HL-60 (cell line): ENCODE measurements around the gene L3MBTL4.

Experiments used
- DNase-seq, 2 experiments: peaks; one replicate each; pipeline ENCODE4 v3.0.0-alpha.2; 2010 to 2020; ENCODE audit warnings: low read depth in 1 of 2, low spot score in 1 of 2
- H3K27ac ChIP-seq: fragments of 250-450 bp; sonication (Bioruptor Pico); replicated peaks from 2 replicates; pipeline ENCODE4 v1.5.1; 2020; ENCODE audit warnings: mild to moderate bottlenecking, moderate library complexity
- H3K27me3 ChIP-seq: fragments of 250-450 bp; sonication (Bioruptor Pico); 2 replicates; pipeline ENCODE4 v1.5.1; 2021; ENCODE audit warnings: mild to moderate bottlenecking, moderate library complexity; ENCODE audit not compliant: insufficient read depth, poor library complexity, severe bottlenecking
- H3K4me3 ChIP-seq: replicated peaks from 2 replicates; pipeline ENCODE4 v1.5.1; 2011; ENCODE audit warnings: mild to moderate bottlenecking, control low read depth, low read length; ENCODE audit not compliant: insufficient read depth
- GABPA ChIP-seq: IDR thresholded peaks from 2 replicates; pipeline ENCODE4 v1.6.1; 2012; ENCODE audit warnings: low read depth
- POLR2AphosphoS5 ChIP-seq: IDR thresholded peaks from 2 replicates; pipeline ENCODE4 v1.6.1; 2012; ENCODE audit warnings: low read depth
- SPI1 ChIP-seq: IDR thresholded peaks from 2 replicates; pipeline ENCODE4 v1.6.1; 2012; ENCODE audit warnings: low read depth, mild to moderate bottlenecking, borderline replicate concordance
- TF ChIP-seq, protein P1 (sequence below): IDR thresholded peaks from 2 replicates; pipeline ENCODE4 v1.6.1; 2012; ENCODE audit warnings: low read depth; ENCODE audit not compliant: insufficient replicate concordance
- TF ChIP-seq, protein P2 (sequence below): IDR thresholded peaks from one replicate; pipeline ENCODE4 v1.5.1; 2011; ENCODE audit warnings: low read length, control low read depth, inconsistent platforms; ENCODE audit not compliant: insufficient read depth

L3MBTL4 gene

DNA sequence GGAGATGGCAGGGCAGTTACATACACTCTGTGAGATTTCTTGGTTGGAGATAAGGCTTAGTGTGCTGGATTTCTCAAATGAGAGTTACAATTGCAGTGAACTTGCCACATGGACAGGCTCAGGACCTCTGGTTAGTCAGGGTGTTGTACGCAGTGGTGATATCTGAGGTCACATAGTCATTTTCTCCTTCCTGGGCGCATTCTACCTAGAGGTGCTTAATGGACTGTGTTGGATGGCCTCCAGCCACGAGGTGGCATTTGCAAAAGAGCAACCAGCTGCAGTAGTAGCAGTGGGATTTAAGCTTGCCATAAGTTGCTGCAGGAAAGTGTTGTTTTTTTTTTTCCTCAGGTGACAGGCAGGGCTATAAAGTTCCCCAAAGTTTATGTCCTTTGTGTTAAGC lies 345.6 kb downstream of the L3MBTL4 start:
- DNase-seq: no peak
- no peaks in the 10 kb centered on the region for H3K27me3 ChIP-seq
- TF ChIP-seq, protein P1, sequence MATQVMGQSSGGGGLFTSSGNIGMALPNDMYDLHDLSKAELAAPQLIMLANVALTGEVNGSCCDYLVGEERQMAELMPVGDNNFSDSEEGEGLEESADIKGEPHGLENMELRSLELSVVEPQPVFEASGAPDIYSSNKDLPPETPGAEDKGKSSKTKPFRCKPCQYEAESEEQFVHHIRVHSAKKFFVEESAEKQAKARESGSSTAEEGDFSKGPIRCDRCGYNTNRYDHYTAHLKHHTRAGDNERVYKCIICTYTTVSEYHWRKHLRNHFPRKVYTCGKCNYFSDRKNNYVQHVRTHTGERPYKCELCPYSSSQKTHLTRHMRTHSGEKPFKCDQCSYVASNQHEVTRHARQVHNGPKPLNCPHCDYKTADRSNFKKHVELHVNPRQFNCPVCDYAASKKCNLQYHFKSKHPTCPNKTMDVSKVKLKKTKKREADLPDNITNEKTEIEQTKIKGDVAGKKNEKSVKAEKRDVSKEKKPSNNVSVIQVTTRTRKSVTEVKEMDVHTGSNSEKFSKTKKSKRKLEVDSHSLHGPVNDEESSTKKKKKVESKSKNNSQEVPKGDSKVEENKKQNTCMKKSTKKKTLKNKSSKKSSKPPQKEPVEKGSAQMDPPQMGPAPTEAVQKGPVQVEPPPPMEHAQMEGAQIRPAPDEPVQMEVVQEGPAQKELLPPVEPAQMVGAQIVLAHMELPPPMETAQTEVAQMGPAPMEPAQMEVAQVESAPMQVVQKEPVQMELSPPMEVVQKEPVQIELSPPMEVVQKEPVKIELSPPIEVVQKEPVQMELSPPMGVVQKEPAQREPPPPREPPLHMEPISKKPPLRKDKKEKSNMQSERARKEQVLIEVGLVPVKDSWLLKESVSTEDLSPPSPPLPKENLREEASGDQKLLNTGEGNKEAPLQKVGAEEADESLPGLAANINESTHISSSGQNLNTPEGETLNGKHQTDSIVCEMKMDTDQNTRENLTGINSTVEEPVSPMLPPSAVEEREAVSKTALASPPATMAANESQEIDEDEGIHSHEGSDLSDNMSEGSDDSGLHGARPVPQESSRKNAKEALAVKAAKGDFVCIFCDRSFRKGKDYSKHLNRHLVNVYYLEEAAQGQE: no peak
- TF ChIP-seq POLR2AphosphoS5: no peak
- TF ChIP-seq, protein P2, sequence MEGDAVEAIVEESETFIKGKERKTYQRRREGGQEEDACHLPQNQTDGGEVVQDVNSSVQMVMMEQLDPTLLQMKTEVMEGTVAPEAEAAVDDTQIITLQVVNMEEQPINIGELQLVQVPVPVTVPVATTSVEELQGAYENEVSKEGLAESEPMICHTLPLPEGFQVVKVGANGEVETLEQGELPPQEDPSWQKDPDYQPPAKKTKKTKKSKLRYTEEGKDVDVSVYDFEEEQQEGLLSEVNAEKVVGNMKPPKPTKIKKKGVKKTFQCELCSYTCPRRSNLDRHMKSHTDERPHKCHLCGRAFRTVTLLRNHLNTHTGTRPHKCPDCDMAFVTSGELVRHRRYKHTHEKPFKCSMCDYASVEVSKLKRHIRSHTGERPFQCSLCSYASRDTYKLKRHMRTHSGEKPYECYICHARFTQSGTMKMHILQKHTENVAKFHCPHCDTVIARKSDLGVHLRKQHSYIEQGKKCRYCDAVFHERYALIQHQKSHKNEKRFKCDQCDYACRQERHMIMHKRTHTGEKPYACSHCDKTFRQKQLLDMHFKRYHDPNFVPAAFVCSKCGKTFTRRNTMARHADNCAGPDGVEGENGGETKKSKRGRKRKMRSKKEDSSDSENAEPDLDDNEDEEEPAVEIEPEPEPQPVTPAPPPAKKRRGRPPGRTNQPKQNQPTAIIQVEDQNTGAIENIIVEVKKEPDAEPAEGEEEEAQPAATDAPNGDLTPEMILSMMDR: no peak
- TF ChIP-seq SPI1: no peak
- no peak for TF ChIP-seq GABPA
- H3K4me3 ChIP-seq: no peak overlapping the region
- H3K27ac ChIP-seq: no peak overlapping the region

DNA sequence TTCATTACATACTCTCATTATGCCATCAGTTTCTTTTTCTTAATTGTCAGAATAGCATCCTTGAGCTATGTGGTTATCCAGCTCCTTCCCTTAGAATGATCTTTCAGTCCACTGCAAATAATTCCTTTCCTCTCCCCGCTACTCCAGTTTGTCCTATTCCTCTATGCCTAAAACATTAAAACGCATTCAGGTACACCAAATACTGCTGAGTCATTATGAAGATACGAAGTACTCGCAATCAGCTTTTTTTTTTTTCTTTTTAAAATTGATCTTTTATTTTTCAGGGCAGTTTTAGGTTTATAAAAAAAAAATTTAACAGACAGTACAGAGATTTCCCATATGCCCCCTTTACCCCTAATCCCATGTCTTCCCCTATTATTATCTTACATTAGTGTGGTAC lies 354.6 kb downstream of the L3MBTL4 start:
- no peak overlapping the region for H3K4me3 ChIP-seq
- H3K27ac ChIP-seq: no peak overlapping the region
- H3K27me3 ChIP-seq: no peaks in the 10 kb centered on the region
- no peak for DNase-seq
- TF ChIP-seq SPI1: no peak

DNA sequence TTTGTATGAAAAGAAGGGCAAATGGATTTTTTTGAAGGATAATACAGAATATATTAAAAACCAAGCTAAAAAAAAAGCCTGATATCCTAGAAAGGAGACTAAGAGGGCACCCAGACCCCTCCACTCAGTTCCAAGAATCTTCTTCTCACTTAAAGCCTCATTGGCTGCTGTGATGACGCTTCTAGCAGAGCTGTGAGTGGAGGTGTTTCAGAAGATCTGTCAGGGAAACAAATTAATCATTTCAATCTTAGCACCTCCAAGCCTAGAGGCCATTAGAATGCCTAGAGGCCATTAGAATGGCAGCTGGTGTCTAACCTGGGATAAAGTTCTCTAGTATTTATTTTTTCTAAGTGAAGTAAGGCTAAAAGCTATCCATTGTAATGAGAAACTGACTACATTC lies 355.2 kb downstream of the L3MBTL4 start:
- Histone ChIP-seq H3K27me3 (no peaks in the 10 kb centered on the region), H3K4me3 (no peak overlapping the region), H3K27ac (no peak overlapping the region)
- TF ChIP-seq, protein P2: no peak
- TF ChIP-seq, protein P1: no peak
- TF ChIP-seq GABPA (no peak), SPI1 (no peak)
- DNase-seq: no peak

DNA sequence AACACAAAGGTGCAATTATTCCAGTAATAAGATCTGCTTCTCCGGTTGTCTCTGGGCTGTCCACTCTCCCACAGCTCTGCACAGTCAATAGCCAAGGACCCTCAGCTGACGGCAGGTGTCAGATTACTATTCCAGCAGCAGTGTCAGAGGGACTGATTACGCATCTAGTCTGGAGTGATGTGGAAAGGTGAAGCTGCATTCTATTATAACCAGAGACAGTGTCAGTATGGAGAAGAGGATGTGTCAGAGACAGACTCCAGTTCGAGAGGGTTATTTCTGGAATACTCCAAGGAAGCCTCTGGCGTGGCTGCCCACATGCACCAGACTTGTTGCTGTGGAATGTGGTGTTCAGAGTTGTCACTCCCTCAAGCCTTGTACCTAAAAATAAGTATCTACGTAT lies 355.8 kb downstream of the L3MBTL4 start:
- TF ChIP-seq, protein P2: no peak
- TF ChIP-seq SPI1 (no peak), POLR2AphosphoS5 (no peak), GABPA (no peak)
- TF ChIP-seq, protein P1: no peak
- Histone ChIP-seq H3K27me3 (no peaks in the 10 kb centered on the region), H3K4me3 (no peak overlapping the region), H3K27ac (no peak overlapping the region)
- DNase-seq: no peak
